GM19455 (cell line): ENCODE measurements around the gene DSTN.

Source experiments
- ATAC-seq: cut with Tn5 transposase; IDR thresholded peaks from one replicate; pipeline ENCODE4 v1.9.1; 2021; ENCODE audit not compliant: unreplicated experiment

Gene DSTN

GRCh38 chr20:17611540-17612286 is 41.8 kb downstream of the DSTN start:
- ATAC-seq = no peak

- ATAC-seq = no peak
These were observed 42.6 kb downstream of the DSTN start for GRCh38 chr20:17612287-17612991.

- no peak for ATAC-seq
These were observed 43.1 kb downstream of the DSTN start for GRCh38 chr20:17612992-17613327.

- ATAC-seq = no peak
These were observed 43.7 kb downstream of the DSTN start for GRCh38 chr20:17613328-17614175.

GRCh38 chr20:17614176-17614811 is 44.4 kb downstream of the DSTN start:
- no peak for ATAC-seq

GRCh38 chr20:17614812-17615644 is 45.2 kb downstream of the DSTN start:
- no peak for ATAC-seq

GRCh38 chr20:17615645-17616479 is 46.0 kb downstream of the DSTN start:
- ATAC-seq = no peak

- ATAC-seq = no peak
These were observed 46.8 kb downstream of the DSTN start for GRCh38 chr20:17616480-17617211.

- no peak for ATAC-seq
These were observed 47.5 kb downstream of the DSTN start for GRCh38 chr20:17617212-17617867.

GRCh38 chr20:17617868-17618672 is 48.2 kb downstream of the DSTN start:
- no peak for ATAC-seq

- no peak for ATAC-seq
These were observed 48.8 kb downstream of the DSTN start for GRCh38 chr20:17618673-17619013.

- no peak for ATAC-seq
These were observed 49.6 kb downstream of the DSTN start for GRCh38 chr20:17619351-17620093.

GRCh38 chr20:17620371-17621228 is 50.7 kb downstream of the DSTN start:
- ATAC-seq = no peak

GRCh38 chr20:17621229-17621968 is 51.5 kb downstream of the DSTN start:
- no peak for ATAC-seq
